A673 (cell line): ENCODE data around the gene GRB7. TPM values are rescaled to one million over a fixed set of nuclear protein-coding genes. Genes with fewer than 3 reads are reported as not detected.

Experiments
- BruUV-seq: library from RNA; stranded (reverse); fragments of 400-500 nt; replicated peaks from 2 replicates; lab custom pipeline; 2021; lab: Mats Ljungman, UMichigan
- CTCF ChIA-PET: fragments of 300-600 bp; sonication (Branson Sonifier 250); formaldehyde crosslinking; loops from one replicate; lab custom pipeline; 2022; ENCODE audit warnings: antibody characterized with exemption; lab: Charles Lee
- POLR2A ChIA-PET: fragments of 300-600 bp; sonication (Branson Sonifier 250); formaldehyde crosslinking; loops from one replicate; lab custom pipeline; 2022; ENCODE audit warnings: antibody characterized with exemption; ENCODE audit not compliant: low non-redundant PET; lab: Charles Lee
- DNase-seq: peaks from one replicate; pipeline ENCODE4 v3.0.0-alpha.2; 2015; ENCODE audit warnings: low spot score
- H3K27ac ChIP-seq: fragments of 200-600 bp; sonication (generic); 2 replicates; pipeline ENCODE4 v1.5.1; 2016; ENCODE audit warnings: mixed run types, low read depth, mild to moderate bottlenecking, mixed read lengths, antibody characterized with exemption, low read length; ENCODE audit not compliant: poor library complexity, severe bottlenecking
- H3K27me3 ChIP-seq: fragments of 200-600 bp; sonication (generic); replicated peaks from 2 replicates; pipeline ENCODE4 v1.6.1; 2017; ENCODE audit warnings: mixed run types, low read depth, mild to moderate bottlenecking, mixed read lengths, antibody characterized with exemption, low read length; ENCODE audit not compliant: insufficient read depth, poor library complexity
- H3K36me3 ChIP-seq: fragments of 200-600 bp; sonication (generic); 2 replicates; pipeline ENCODE4 v1.6.1; 2016; ENCODE audit warnings: mixed run types, mild to moderate bottlenecking, mixed read lengths, antibody characterized with exemption, low read length; ENCODE audit not compliant: insufficient read depth, poor library complexity, severe bottlenecking
- H3K4me1 ChIP-seq: fragments of 200-600 bp; sonication (generic); 2 replicates; pipeline ENCODE4 v1.6.1; 2017; ENCODE audit warnings: mixed run types, mild to moderate bottlenecking, mixed read lengths, antibody characterized with exemption, low read length; ENCODE audit not compliant: insufficient read depth, poor library complexity, severe bottlenecking
- H3K4me3 ChIP-seq: fragments of 200-600 bp; sonication (generic); 2 replicates; pipeline ENCODE4 v1.5.1; 2016; ENCODE audit warnings: low read depth, mixed run types, mild to moderate bottlenecking, mixed read lengths, low read length; ENCODE audit not compliant: poor library complexity, severe bottlenecking
- H3K9me3 ChIP-seq: fragments of 200-600 bp; sonication (generic); 2 replicates; pipeline ENCODE4 v1.6.1; 2016; ENCODE audit warnings: mixed run types, low read depth, mild to moderate bottlenecking, mixed read lengths, antibody characterized with exemption, low read length; ENCODE audit not compliant: poor library complexity, severe bottlenecking
- EZH2 ChIP-seq: fragments of 200-600 bp; sonication (generic); IDR thresholded peaks from 2 replicates; pipeline ENCODE4 v1.6.1; 2017; ENCODE audit warnings: borderline replicate concordance, low read depth, mild to moderate bottlenecking, mixed read lengths, antibody characterized with exemption, low read length; ENCODE audit not compliant: poor library complexity, severe bottlenecking
- intact Hi-C: fragments of 100-400 bp; cut with micrococcal nuclease; formaldehyde crosslinking; loops from one replicate; pipeline ENCODE4 v1.10.0; 2022; ENCODE audit not compliant: unreplicated experiment
- total RNA-seq: library from RNA; stranded (reverse); gene quantifications from 2 replicates; pipeline ENCODE4 v1.2.3, GENCODE V29; 2021
- TF ChIP-seq, protein P1 (sequence below): fragments of 300-800, 200-600 bp; sonication (generic); conservative IDR thresholded peaks from 2 replicates; pipeline ENCODE4 v1.5.1; 2017; ENCODE audit warnings: low read depth, mild to moderate bottlenecking, antibody characterized with exemption, low read length, moderate library complexity, mixed read lengths

The GRB7 gene
- total RNA-seq, 1 experiment from 2014 or later: 0.62 TPM

DNA sequence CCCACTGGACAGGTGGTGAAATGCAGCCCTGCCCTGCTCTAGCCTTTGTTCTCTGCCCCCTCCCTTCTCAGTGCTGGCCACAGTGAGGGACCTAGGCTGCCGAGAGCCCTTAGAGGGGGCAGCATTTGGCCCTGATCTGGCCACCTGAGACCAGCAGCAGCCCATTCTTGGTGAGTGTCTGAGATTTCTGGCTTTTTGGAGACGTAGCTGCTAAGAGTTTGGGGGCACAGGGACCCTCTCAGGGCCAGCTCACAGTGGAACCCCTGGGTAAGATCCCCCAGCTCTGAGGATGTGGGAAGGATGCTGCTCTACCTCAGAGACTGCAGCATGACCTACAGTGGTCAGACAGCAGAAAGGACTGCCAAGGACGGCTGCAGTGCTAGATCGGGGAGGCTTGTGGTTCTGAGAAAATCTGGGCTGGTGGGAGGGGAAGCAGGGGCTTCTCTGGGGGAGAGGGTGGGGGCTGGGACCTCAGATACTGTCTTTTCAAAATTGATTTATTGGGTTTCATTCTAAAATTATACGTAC is 13.3 kb downstream of the GRB7 start:
- no peaks in the 10 kb centered on the region for H3K4me1 ChIP-seq
- BruUV-seq: no TSS peak
- no peaks in the 10 kb centered on the region for H3K27me3 ChIP-seq
- H3K9me3 ChIP-seq: no peaks in the 10 kb centered on the region
- TF ChIP-seq, protein P1, sequence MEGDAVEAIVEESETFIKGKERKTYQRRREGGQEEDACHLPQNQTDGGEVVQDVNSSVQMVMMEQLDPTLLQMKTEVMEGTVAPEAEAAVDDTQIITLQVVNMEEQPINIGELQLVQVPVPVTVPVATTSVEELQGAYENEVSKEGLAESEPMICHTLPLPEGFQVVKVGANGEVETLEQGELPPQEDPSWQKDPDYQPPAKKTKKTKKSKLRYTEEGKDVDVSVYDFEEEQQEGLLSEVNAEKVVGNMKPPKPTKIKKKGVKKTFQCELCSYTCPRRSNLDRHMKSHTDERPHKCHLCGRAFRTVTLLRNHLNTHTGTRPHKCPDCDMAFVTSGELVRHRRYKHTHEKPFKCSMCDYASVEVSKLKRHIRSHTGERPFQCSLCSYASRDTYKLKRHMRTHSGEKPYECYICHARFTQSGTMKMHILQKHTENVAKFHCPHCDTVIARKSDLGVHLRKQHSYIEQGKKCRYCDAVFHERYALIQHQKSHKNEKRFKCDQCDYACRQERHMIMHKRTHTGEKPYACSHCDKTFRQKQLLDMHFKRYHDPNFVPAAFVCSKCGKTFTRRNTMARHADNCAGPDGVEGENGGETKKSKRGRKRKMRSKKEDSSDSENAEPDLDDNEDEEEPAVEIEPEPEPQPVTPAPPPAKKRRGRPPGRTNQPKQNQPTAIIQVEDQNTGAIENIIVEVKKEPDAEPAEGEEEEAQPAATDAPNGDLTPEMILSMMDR: no peak
- no peak for TF ChIP-seq EZH2
- intact Hi-C loops: loop anchor here (5.0 kb wide), 1 partner anchor 129 kb away; no protein-coding TSS in a partner anchor
- ChIA-PET CTCF (no interaction called here), POLR2A (no interaction called here)
- no peak overlapping the region for H3K4me3 ChIP-seq
- no peaks in the 10 kb centered on the region for H3K36me3 ChIP-seq
- DNase-seq: no peak
- no peak overlapping the region for H3K27ac ChIP-seq

DNA sequence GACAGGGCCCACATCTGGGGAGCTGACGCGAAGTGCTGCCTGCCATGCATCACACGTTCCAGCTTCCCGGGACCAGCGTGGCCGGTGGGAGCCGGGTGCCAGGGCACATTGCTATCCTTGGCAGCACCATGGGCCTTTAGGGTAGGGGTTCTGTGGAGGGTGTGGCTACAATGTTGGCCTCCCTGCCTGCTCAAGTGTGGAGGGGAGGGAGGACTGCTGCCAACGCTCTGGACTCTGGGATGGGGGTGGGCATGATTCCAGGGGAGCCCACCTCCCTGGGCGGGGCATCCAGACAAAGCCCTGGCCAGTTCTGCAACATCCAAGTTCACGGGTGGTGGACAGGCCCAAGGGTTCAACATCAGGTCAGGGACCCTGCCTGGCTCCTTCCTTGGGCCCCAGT is 13.9 kb downstream of the GRB7 start:
- TF ChIP-seq, protein P1: no peak
- TF ChIP-seq EZH2: no peak
- ChIA-PET POLR2A (no interaction called here), CTCF (interaction anchor here (0.6 kb wide), 1 partner anchor 342 kb away, joined by 6 read pairs; no protein-coding TSS in a partner anchor)
- intact Hi-C loops: loop anchor here (5.0 kb wide), 1 partner anchor 129 kb away; no protein-coding TSS in a partner anchor
- H3K27ac ChIP-seq: no peak overlapping the region
- H3K4me3 ChIP-seq: no peak overlapping the region
- DNase-seq: no peak
- H3K4me1 ChIP-seq: no peaks in the 10 kb centered on the region
- no peaks in the 10 kb centered on the region for H3K9me3 ChIP-seq
- no TSS peak for BruUV-seq
- H3K27me3 ChIP-seq: no peaks in the 10 kb centered on the region
- H3K36me3 ChIP-seq: no peaks in the 10 kb centered on the region

DNA sequence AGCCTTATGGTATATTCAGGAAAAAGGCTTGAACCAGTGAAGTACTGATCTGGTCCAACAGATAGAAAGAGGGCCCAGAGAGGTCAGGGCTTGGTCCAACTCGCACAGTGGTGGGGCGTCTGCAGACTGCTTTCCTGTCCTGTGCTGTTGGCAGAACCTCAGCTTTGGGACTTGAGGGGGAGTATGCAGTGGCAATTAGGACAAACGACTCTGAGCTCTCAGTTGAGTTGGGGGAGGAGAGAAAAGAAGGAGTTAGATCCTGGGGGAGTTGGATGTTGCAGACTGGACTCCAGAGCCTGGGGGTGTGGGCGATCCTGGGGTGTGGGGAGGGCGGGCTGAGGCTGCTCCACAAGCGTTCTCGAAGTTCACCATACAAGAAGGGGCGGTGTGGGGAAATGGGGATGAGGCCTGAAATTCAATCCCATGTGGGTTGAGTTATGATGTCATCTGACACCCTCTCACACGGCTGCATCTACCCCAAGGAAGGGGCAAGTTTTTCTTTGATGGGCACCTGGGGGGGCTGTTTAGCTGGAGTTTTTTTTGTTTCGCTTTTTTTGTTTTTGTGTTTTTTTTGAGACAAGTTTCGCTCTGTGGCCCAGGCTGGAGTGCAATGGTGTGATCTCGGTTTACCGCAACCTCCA is 14.6 kb downstream of the GRB7 start:
- intact Hi-C loops: loop anchor here (5.0 kb wide), 1 partner anchor 130 kb away; no protein-coding TSS in a partner anchor
- no peaks in the 10 kb centered on the region for H3K36me3 ChIP-seq
- no peak for DNase-seq
- H3K27me3 ChIP-seq: no peaks in the 10 kb centered on the region
- TF ChIP-seq EZH2: no peak
- TF ChIP-seq, protein P1: no peak
- no peaks in the 10 kb centered on the region for H3K9me3 ChIP-seq
- ChIA-PET CTCF (interaction anchor here (0.6 kb wide), 1 partner anchor 343 kb away, joined by 6 read pairs; no protein-coding TSS in a partner anchor), POLR2A (no interaction called here)
- no peak overlapping the region for H3K27ac ChIP-seq
- H3K4me1 ChIP-seq: no peaks in the 10 kb centered on the region
- BruUV-seq: no TSS peak
- H3K4me3 ChIP-seq: no peak overlapping the region
